ELF-1 (cell line): ENCODE data around the gene AKT3.

Experiments
- DNase-seq: peaks from one replicate; pipeline ENCODE4 v3.0.0-alpha.2; 2016; ENCODE audit warnings: low read depth, low spot score

The AKT3 gene

GRCh38 chr1:243469497-243469896, 380.5 kb downstream of the AKT3 start:
- no peak for DNase-seq

GRCh38 chr1:243465738-243466137, 384.3 kb downstream of the AKT3 start:
- no peak for DNase-seq

- DNase-seq, result no peak
These were observed 385.0 kb downstream of the AKT3 start for GRCh38 chr1:243465081-243465480.

- no peak for DNase-seq
These were observed 386.9 kb downstream of the AKT3 start for GRCh38 chr1:243462929-243463697.

DNA sequence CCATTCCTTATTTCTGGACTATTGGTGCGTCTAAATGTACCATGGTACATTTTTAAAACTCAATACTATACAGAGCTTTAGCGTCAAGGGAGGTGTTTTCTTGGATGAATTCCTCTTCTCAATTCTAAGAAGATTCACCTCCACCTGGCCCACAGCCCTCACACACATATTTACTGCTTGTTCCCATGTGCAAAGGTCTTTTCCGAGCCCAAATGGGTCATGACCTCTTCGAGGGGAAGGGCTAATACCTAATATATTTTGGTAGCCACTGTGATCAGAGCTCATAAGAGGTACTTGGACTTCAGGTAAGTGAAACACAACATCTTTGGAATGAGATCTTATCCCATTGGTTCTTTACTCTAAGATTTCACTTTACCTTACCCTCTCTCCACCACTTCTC, 388.3 kb downstream of the AKT3 start:
- DNase-seq, result no peak

GRCh38 chr1:243459059-243459458, 391.0 kb downstream of the AKT3 start:
- no peak for DNase-seq

- DNase-seq, result no peak
These were observed 392.6 kb downstream of the AKT3 start for GRCh38 chr1:243457363-243457982.

DNA sequence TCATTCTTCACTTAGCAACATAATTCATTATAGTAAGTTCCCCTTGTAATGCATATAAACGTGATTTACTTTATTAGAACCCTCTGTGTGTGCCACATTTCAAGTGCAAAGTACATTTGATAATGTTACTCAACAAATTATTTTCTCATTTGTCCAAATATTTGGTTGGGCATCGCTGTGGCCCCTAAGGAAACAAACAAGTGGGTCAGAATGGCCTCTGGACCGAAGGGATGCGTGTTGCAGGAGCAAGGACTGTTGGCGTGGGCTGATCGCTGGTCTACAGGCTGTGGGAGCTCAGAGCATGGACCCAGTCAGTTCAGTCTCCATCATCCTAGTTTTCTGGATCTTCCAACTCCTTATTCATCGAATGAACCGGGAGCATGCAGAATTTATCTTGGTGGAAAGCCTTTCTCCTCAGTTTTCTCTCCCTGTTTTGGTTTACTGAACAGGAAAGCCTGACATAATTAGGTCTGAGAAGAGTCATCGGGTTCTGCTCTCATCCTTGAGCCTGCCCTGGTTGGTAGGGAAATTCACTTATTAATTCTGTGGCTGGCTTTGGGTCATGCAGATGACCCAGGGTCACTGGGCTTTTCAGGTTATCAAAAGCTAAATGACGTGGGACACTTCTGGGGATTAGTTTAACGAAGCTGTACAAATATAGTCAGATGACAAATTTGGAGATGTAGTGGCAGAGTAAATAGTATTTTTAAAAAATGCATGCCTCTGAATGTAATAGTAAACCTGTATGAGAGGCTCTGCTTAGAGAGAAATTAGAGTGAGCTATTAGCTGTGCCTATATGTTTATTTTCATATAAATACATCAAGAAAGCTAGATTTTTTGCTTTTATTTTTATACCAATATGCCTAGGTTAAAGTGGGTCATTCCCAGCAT, 394.0 kb downstream of the AKT3 start:
- DNase-seq, result no peak

DNA sequence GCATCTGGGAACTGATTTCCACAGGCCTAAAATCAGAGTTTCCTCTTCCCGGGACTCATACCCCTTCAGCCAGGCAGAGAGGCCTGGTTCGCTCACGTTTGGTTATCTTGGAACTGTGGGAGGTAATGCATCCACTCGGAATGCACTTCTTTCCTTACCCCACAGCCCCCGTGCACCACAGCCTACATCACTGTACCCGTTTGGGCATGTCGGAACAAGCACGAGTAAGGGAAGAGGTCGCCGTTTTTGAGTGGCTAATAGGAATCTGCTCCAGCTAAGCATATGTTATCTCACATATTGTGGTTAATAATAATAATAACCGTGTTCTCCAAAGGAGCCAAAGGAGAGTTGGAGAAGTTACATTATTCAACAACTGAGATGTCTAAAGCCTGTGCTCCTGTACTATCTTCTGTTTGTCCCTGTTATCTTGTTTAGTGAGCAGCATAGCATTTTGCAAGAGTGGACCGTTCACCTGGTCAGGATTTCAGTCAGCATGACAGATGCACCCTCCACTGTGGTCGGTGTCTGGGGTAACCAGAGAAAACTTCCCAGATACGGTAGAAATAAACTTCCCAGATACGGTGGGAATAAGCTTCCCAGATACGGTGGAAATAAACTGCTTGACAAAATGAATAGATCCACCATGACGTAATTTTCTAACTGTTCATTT, 395.6 kb downstream of the AKT3 start:
- no peak for DNase-seq

GRCh38 chr1:243452092-243452491, 398.0 kb downstream of the AKT3 start:
- no peak for DNase-seq

DNA sequence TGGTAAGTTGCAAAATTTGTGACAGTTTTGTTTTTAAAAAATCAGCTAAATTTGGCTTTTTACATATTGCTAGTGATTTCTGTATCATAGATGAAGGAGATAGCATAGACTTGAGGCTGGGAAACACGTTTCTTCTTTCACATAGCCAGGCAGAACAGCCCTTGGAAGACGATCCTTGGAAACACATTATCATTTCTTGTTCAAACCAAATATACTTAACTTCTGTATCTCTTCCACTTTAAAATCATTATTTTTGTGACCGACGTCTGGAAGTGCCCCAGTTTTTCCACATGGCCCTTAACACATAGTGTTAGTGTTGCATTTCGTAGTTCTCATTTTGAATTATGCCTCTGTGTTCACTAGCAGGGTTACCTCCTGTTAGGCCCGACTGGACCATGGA, 400.7 kb downstream of the AKT3 start:
- no peak for DNase-seq

GRCh38 chr1:243447844-243448243, 402.2 kb downstream of the AKT3 start:
- DNase-seq, result no peak

GRCh38 chr1:243447347-243447746, 402.7 kb downstream of the AKT3 start:
- DNase-seq, result no peak

GRCh38 chr1:243443557-243443956, 406.5 kb downstream of the AKT3 start:
- DNase-seq, result no peak

DNA sequence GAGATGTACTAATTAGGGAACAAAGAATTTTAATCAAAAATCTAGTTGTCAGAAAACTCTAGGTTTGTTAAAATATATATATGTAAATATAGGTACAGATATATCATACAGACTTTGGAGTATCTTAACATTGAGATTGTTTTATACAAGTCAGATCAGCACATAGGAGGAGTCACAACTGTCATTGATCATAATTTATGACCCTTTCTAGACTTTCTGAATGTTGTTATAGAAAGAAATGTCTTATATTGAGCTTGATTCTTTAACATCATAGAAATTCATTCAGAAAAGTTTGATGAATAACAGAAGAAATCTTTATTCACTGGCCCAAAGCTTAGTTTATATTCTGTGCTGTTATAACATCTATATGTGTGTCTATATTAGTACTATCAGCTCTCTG, 408.4 kb downstream of the AKT3 start:
- DNase-seq, result no peak

DNA sequence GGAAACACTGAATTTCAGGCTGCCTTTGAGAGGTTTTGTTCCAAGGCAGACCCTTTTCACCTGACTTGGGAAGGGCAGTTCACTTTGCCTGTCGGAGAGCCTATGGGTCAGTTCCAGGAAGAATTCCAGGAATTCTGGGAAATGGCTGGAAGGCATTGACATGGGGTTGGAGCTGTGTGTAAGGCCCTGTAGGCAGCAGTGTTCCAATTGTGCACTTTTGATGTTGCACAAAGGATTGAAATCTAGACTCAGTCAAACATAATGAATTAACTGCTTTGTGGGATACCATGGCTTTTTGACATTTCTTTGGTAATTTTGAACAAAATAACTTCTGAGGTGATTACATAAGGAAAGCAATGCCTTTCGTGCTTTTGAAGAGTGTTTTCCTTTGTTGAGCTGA, 409.6 kb downstream of the AKT3 start:
- peak; percentile 89 for DNase-seq

- no peak for DNase-seq
These were observed 411.2 kb downstream of the AKT3 start for GRCh38 chr1:243438815-243439214.
